Activated CD8-positive, alpha-beta T cell treated with anti-CD3 and anti-CD28 coated beads, Interleukin-2, amount 10 ng/mL, durations not matched to agents 7 days and 5 days (primary cell): ENCODE data around the gene HECA. TPM values are rescaled to one million over a fixed set of nuclear protein-coding genes. Genes with fewer than 3 reads are reported as not detected.
"Not testable (repeated sequence)": the region's sequence is repeated elsewhere in the genome, so short reads cannot be mapped to it uniquely, and the experiment has no call there.

Experiments
- ATAC-seq: fragments of 150-1000 bp; cut with Tn5 transposase; one replicate; pipeline ENCODE4 v1.10.0; 2021; ENCODE audit warnings: moderate library complexity
- CTCF ChIA-PET: fragments of 350-600 bp; sonication (Branson Sonifier 250); formaldehyde crosslinking; loops from one replicate; lab custom pipeline; 2021; ENCODE audit warnings: antibody characterized with exemption; lab: Charles Lee
- POLR2A ChIA-PET: fragments of 350-600 bp; sonication (Branson Sonifier 250); formaldehyde crosslinking; loops from one replicate; lab custom pipeline; 2021; ENCODE audit warnings: antibody characterized with exemption; lab: Charles Lee
- DNase-seq: peaks from one replicate; pipeline ENCODE4 v3.0.0-alpha.2; 2020
- H3K27ac Mint-ChIP-seq: one replicate; pipeline ENCODE4 v1.8.0; 2021; ENCODE audit warnings: mild to moderate bottlenecking, mixed read lengths
- H3K27me3 Mint-ChIP-seq: one replicate; pipeline ENCODE4 v1.8.0; 2021; ENCODE audit warnings: low read depth, mixed read lengths
- H3K36me3 Mint-ChIP-seq: one replicate; pipeline ENCODE4 v1.8.0; 2021; ENCODE audit warnings: low read depth, mixed read lengths
- H3K4me1 Mint-ChIP-seq: one replicate; pipeline ENCODE4 v1.8.0; 2021; ENCODE audit warnings: low read depth, mixed read lengths
- H3K4me3 Mint-ChIP-seq: one replicate; pipeline ENCODE4 v1.8.0; 2021; ENCODE audit warnings: mild to moderate bottlenecking, mixed read lengths
- H3K9me3 Mint-ChIP-seq: one replicate; pipeline ENCODE4 v1.8.0; 2022; ENCODE audit warnings: mixed read lengths; ENCODE audit not compliant: insufficient read depth
- total RNA-seq, 2 experiments: library from RNA; stranded (reverse); gene quantifications; one replicate each; pipeline ENCODE4 v1.2.3, GENCODE V29; 2021

The HECA gene
- total RNA-seq, 2 experiments from 2014 or later = 33.9 to 34.4 TPM

GRCh38 chr6:139204978-139205377, 70.1 kb downstream of the HECA start:
- Mint-ChIP-seq H3K36me3 (peaks cover 17% of the 10 kb centered on the region), H3K27ac (no peak overlapping the region), H3K4me3 (no peak overlapping the region), H3K9me3 (peaks cover 33% of the 10 kb centered on the region), H3K27me3 (no peaks in the 10 kb centered on the region), H3K4me1 (no peaks in the 10 kb centered on the region)
- no peak for DNase-seq
- CTCF ChIA-PET = interaction anchor here (1.2 to 2.7 kb wide), 3 partner anchors 14 to 160 kb away, joined by 4 to 8 read pairs (median 4); no protein-coding TSS in a partner anchor
- POLR2A ChIA-PET = interaction anchor here (1.5 kb wide), 1 partner anchor 168 kb away, joined by 3 read pairs; no protein-coding TSS in a partner anchor
- no peak for ATAC-seq

- Mint-ChIP-seq H3K9me3 (peaks cover 33% of the 10 kb centered on the region), H3K27ac (no peak overlapping the region), H3K4me1 (peaks cover 7% of the 10 kb centered on the region), H3K36me3 (peaks cover 24% of the 10 kb centered on the region), H3K27me3 (no peaks in the 10 kb centered on the region), H3K4me3 (no peak overlapping the region)
- CTCF ChIA-PET = interaction anchor here (0.7 to 2.7 kb wide), 4 partner anchors 14 to 159 kb away, joined by 3 to 8 read pairs (median 4); no protein-coding TSS in a partner anchor
- POLR2A ChIA-PET = no interaction called here
- ATAC-seq (no peak), DNase-seq (no peak)
These were observed 71.0 kb downstream of the HECA start for GRCh38 chr6:139205843-139206242.

GRCh38 chr6:139210766-139211165, 75.9 kb downstream of the HECA start:
- ATAC-seq, H3K27me3 Mint-ChIP-seq, H3K4me1 Mint-ChIP-seq, POLR2A ChIA-PET, H3K4me3 Mint-ChIP-seq, H3K27ac Mint-ChIP-seq: not testable (repeated sequence)
- DNase-seq = peak; percentile 45
- peaks cover 30% of the 10 kb centered on the region for H3K9me3 Mint-ChIP-seq
- H3K36me3 Mint-ChIP-seq = peaks cover 22% of the 10 kb centered on the region
- CTCF ChIA-PET = interaction anchor here (3.4 kb wide), 1 partner anchor 9 kb away, joined by 14 read pairs; no protein-coding TSS in a partner anchor

DNA sequence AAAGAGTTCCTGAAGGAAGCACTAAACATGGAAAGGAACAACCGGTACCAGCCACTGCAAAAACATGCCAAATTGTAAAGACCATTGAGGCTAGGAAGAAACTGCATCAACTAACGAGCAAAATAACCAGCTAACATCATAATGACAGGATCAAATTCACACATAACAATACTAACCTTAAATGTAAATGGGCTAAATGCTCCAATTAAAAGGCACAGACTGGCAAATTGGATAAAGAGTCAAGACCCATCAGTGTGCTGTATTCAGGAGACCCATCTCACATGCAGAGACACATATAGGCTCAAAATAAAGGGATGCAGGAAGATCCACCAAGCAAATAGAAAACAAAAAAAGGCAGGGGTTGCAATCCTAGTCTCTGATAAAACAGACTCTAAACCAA, 77.6 kb downstream of the HECA start:
- Mint-ChIP-seq H3K36me3 (peaks cover 22% of the 10 kb centered on the region), H3K9me3 (peaks cover 19% of the 10 kb centered on the region)
- CTCF ChIA-PET, H3K27ac Mint-ChIP-seq, DNase-seq, ATAC-seq, H3K4me1 Mint-ChIP-seq, H3K27me3 Mint-ChIP-seq, POLR2A ChIA-PET, H3K4me3 Mint-ChIP-seq: not testable (repeated sequence)

DNA sequence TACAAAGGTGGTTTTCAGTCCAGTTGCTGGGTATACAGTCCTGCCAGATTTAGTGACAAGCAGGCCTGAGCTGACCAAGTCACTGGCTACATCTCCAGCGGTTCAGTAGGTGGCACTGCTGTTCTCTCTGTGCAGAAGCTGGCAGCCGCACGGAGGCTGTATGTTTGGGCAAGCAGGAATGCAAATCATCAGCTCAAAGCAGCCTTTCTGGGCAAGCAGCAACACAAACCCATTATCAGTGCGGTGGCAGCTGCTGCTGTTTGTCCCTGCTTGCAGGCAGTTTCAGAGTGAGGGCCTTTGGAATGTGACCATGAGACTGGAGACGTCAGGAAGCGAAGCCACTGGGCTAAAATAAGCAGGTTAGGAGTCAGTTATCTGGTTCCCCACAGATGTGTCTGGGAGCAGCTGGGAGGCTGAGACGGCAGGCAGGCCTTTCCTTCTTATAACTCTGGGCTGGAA, 84.4 kb downstream of the HECA start:
- ChIA-PET POLR2A (interaction anchor here (0.7 to 1.5 kb wide), 4 partner anchors 71 to 155 kb away, joined by 3 to 4 read pairs (median 4); partner anchors contain the start of genes CITED2 and TXLNB), CTCF (interaction anchor here (0.6 to 7.2 kb wide), 59 partner anchors 10 to 403 kb away, joined by 3 to 177 read pairs (median 5); partner anchors contain the start of genes CITED2 and TXLNB)
- peaks cover 10% of the 10 kb centered on the region for H3K4me1 Mint-ChIP-seq
- H3K36me3 Mint-ChIP-seq = no peaks in the 10 kb centered on the region
- H3K4me3 Mint-ChIP-seq = no peak overlapping the region
- H3K27me3 Mint-ChIP-seq = no peaks in the 10 kb centered on the region
- H3K9me3 Mint-ChIP-seq = no peaks in the 10 kb centered on the region
- DNase-seq (peak; percentile 81), ATAC-seq (peak; percentile 99)
- peak overlapping the region; percentile 69 for H3K27ac Mint-ChIP-seq

- DNase-seq = no peak
- peak overlapping the region; percentile 69 for H3K27ac Mint-ChIP-seq
- no peak for ATAC-seq
- no peaks in the 10 kb centered on the region for H3K36me3 Mint-ChIP-seq
- no peaks in the 10 kb centered on the region for H3K9me3 Mint-ChIP-seq
- H3K4me3 Mint-ChIP-seq = no peak overlapping the region
- H3K4me1 Mint-ChIP-seq = peaks cover 10% of the 10 kb centered on the region
- CTCF ChIA-PET = interaction anchor here (0.6 to 7.2 kb wide), 59 partner anchors 10 to 403 kb away, joined by 3 to 177 read pairs (median 5); partner anchors contain the start of genes CITED2 and TXLNB
- no peaks in the 10 kb centered on the region for H3K27me3 Mint-ChIP-seq
- POLR2A ChIA-PET = interaction anchor here (1.2 to 1.5 kb wide), 3 partner anchors 71 to 155 kb away, joined by 4 read pairs; partner anchors contain the start of genes CITED2 and TXLNB
These were observed 84.9 kb downstream of the HECA start for GRCh38 chr6:139219746-139220145.

DNA sequence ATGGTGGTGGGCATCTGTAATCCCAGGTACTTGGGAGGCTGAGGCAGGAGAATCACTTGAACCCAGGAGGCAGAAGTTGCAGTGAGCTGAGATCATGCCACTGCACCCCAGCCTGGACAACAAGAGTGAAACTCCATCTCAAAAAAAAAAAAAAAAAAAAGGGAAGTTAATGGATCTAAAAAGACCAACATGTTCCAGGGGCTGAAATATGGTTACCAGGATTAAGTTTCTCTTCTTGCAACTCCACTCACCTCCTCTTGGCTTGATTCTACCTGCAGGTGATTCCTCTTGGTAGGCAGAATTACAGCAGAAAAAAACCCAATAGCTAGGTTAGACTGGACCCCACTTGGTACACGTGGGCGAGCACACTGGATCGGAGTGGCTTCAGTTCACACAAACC, 93.5 kb downstream of the HECA start:
- ATAC-seq, H3K9me3 Mint-ChIP-seq, POLR2A ChIA-PET, H3K4me3 Mint-ChIP-seq, H3K4me1 Mint-ChIP-seq, H3K27ac Mint-ChIP-seq, H3K36me3 Mint-ChIP-seq, H3K27me3 Mint-ChIP-seq, DNase-seq: not testable (repeated sequence)
- CTCF ChIA-PET = interaction anchor here (2.8 to 3.0 kb wide), 2 partner anchors 9 to 136 kb away, joined by 22 to 23 read pairs; no protein-coding TSS in a partner anchor

Other genes with a start within 250 kb of the HECA start
- 10 to 100 TPM; 39.2 to 45.2 TPM for gene REPS1, start 146.8 kb upstream of the HECA start, total RNA-seq
- gene ABRACL, start 106.3 kb upstream of the HECA start, total RNA-seq = 100 to 1,000 TPM; 124 to 134 TPM
- under 1 TPM; 0.37 to 0.65 TPM for gene TXLNB, start 156.9 kb downstream of the HECA start, total RNA-seq
- 10 to 100 TPM; 36.2 to 38.7 TPM for gene CITED2, start 239.6 kb downstream of the HECA start, total RNA-seq